NT2/D1 (cell line): Measurements from ENCODE around the gene FBXO27.

ENCODE experiments used
- YY1 ChIP-seq: IDR thresholded peaks from 2 replicates; pipeline ENCODE4 v1.6.1; 2011; ENCODE audit not compliant: insufficient read length, insufficient read depth
- ZNF274 ChIP-seq: IDR thresholded peaks from 2 replicates; pipeline ENCODE4 v1.6.1; 2011; ENCODE audit warnings: mild to moderate bottlenecking, low read depth, low read length

DNA sequence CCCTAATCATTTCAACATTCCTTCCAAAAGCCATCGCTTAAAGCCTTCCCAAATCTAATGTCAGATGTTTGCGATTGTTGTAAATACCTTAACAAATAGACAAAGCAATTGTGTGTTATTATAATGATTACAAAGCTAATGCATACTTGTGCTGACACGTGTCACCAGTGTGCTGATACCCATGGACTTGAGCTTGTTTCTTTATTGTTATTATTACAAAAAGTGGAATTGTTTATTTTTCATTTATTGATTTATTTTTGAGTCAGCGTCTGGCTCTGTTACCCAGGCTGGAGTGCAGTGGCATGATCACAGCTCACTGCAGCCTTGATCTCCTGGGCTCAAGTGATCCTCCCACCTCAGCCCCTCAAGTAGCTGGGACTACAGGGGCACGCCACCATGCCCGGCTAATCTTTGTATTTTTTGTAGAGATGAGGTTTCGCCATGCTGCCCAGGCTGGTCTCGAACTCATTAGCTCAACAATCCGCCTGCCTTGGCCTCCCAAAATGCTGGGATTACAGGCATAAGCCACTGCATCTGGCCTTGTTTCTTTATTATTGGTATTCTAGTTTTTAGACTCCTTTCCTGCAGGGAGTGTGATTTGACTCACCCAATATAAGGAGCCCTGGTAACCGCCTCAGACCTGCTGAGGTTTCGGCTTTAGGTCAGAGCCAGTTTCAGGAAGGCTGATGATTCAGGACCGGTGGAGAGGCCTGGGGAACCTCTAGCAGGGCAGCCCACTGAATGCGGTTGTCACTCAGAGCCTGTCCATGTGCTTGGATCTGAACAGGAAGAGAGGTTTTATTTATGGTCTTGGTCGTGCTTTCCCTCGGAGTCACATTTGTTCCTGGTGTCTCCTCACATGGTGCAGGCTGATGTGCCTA lies 54.7 kb downstream of the FBXO27 start:
- TF ChIP-seq ZNF274 (no peak), YY1 (no peak)
